ENCODE data around the gene ZNF423.

ZNF423 gene

GRCh38 chr16:49532873-49533272 lies 323.0 kb downstream of the ZNF423 start:
- no peak for TF ChIP-seq CTCF (IDR thresholded peaks at IDR 0.05; ENCODE audit: low read depth, low read length)
- no peak for DNase-seq (ENCODE audit: extremely low read depth, low read depth)

GRCh38 chr16:49531931-49532840 lies 323.7 kb downstream of the ZNF423 start:
- DNase-seq (ENCODE audit: extremely low read depth, low read depth) = no peak
- TF ChIP-seq CTCF (IDR thresholded peaks at IDR 0.05; ENCODE audit: low read depth, low read length) = no peak

GRCh38 chr16:49531425-49531824 lies 324.5 kb downstream of the ZNF423 start:
- no peak for TF ChIP-seq CTCF (IDR thresholded peaks at IDR 0.05; ENCODE audit: low read depth, low read length)
- DNase-seq (ENCODE audit: extremely low read depth, low read depth) = no peak

GRCh38 chr16:49530427-49530970 lies 325.4 kb downstream of the ZNF423 start:
- no peak for TF ChIP-seq CTCF (IDR thresholded peaks at IDR 0.05; ENCODE audit: low read depth, low read length)
- no peak for DNase-seq (ENCODE audit: extremely low read depth, low read depth)

- TF ChIP-seq CTCF (IDR thresholded peaks at IDR 0.05; ENCODE audit: low read depth, low read length) = no peak
- DNase-seq (ENCODE audit: extremely low read depth, low read depth) = no peak
These were observed 326.4 kb downstream of the ZNF423 start for GRCh38 chr16:49529411-49530045.

GRCh38 chr16:49528866-49529288 lies 327.0 kb downstream of the ZNF423 start:
- no peak for DNase-seq (ENCODE audit: extremely low read depth, low read depth)
- no peak for TF ChIP-seq CTCF (IDR thresholded peaks at IDR 0.05; ENCODE audit: low read depth, low read length)

Measured in AG09319 (cell line).